Measurements from ENCODE around the gene STX2.

Gene STX2

DNA sequence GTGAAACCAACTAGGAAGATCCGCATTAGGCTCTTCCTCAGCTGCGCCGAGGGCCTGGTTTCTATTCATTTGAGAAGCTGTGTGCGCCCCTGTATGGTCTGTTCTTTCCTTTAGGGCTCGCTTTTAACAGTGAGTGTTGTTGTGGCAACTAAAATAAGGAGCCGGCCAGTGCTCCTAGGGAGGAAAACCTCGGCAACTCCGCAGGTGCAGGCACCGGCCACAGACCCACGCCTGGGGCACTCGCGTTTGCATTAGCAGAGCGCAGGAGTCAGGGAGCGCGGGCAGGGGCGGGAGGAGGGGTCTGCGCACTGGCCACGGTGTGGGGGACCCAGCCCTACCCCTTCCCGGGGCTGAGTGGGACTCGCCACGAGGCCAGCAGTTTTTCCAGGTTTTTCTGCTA lies 50.5 kb downstream of the STX2 start:
- Histone ChIP-seq H3K4me2 (ENCODE audit: low read depth, low read length, poor library complexity, severe bottlenecking) (no peak overlapping the region), H3K9ac (ENCODE audit: low read depth, low read length, poor library complexity, severe bottlenecking) (no peak overlapping the region), H2AFZ (ENCODE audit: low read length) (no peak overlapping the region), H4K20me1 (ENCODE audit: insufficient read depth, low read length, poor library complexity, severe bottlenecking) (no peaks in the 10 kb centered on the region), H3K36me3 (ENCODE audit: insufficient read depth, low read length) (no peaks in the 10 kb centered on the region), H3F3A (ENCODE audit: low read depth) (no peaks in the 10 kb centered on the region), H3K27me3 (ENCODE audit: insufficient read depth, low read length, poor library complexity, severe bottlenecking) (no peaks in the 10 kb centered on the region), H3K79me2 (ENCODE audit: insufficient read depth, low read length) (no peaks in the 10 kb centered on the region), H3K9me2 (replicated peaks; ENCODE audit: low read depth, low read length) (no peaks in the 10 kb centered on the region), H3K9me3 (ENCODE audit: insufficient read depth, low read depth, low read length) (peaks cover 8% of the 10 kb centered on the region; the same call in 1 of the 2 replicates), H3K4me3 (ENCODE audit: low read length, poor library complexity, severe bottlenecking) (no peak overlapping the region), H3K4me1 (ENCODE audit: insufficient read depth, low read length, poor library complexity, severe bottlenecking) (no peaks in the 10 kb centered on the region)
- no peak for TF ChIP-seq EZH2phosphoT487 (IDR thresholded peaks at IDR 0.05; ENCODE audit: borderline replicate concordance)
- TF ChIP-seq, protein P1, sequence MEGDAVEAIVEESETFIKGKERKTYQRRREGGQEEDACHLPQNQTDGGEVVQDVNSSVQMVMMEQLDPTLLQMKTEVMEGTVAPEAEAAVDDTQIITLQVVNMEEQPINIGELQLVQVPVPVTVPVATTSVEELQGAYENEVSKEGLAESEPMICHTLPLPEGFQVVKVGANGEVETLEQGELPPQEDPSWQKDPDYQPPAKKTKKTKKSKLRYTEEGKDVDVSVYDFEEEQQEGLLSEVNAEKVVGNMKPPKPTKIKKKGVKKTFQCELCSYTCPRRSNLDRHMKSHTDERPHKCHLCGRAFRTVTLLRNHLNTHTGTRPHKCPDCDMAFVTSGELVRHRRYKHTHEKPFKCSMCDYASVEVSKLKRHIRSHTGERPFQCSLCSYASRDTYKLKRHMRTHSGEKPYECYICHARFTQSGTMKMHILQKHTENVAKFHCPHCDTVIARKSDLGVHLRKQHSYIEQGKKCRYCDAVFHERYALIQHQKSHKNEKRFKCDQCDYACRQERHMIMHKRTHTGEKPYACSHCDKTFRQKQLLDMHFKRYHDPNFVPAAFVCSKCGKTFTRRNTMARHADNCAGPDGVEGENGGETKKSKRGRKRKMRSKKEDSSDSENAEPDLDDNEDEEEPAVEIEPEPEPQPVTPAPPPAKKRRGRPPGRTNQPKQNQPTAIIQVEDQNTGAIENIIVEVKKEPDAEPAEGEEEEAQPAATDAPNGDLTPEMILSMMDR (conservative IDR thresholded peaks at IDR 0.05; ENCODE audit: low read length), result no peak

DNA sequence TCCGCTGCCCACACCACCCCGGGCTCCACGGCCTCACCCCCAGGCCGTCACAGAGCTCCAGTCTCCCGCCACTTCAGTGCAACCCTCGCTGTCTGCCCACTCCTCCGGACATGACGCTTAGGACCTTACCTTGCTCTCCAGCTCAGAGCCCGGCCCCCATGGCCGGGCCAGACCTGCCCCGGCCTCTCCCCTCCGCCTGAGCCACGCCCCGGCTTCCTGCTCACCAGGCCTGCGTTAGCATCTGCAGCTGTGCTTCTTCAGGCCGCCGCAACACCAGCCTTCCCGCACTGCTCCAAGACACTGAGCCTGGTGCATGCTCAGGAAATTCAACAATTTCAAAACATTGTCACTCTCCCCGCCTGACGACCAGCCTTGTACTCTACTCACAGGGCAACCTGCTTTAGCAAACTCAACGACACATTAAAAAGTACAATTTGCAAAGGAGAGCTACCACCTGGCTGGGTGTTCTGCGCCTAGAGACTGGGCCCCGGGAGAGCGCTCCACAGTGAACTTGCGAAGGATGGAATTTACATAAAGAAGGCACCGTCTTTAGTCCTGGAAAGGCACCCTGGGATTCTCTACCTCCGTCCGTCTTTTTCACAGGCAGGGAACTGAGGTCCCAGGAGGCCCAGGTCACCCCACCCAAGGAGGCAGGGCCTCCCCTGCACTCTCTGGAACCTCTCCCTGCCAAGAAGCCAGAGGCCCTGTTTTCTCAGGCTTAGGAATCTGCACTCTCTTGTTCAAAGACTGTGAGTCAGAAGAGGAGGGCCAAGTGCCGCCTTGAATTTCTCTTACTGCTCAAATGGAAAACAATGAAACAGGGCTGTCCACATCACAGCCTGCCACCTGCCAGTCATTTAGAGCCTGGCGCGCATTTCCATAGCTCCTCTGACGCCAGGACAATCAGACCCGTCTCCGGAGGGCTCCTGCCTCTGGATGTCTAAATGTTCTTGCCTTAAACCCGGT lies 51.3 kb downstream of the STX2 start:
- Histone ChIP-seq H2AFZ (ENCODE audit: low read length) (no peak overlapping the region), H3K9me2 (replicated peaks; ENCODE audit: low read depth, low read length) (no peaks in the 10 kb centered on the region), H3K4me2 (ENCODE audit: low read depth, low read length, poor library complexity, severe bottlenecking) (no peak overlapping the region), H3K79me2 (ENCODE audit: insufficient read depth, low read length) (no peaks in the 10 kb centered on the region), H3K9me3 (ENCODE audit: insufficient read depth, low read depth, low read length) (peaks cover 8% of the 10 kb centered on the region; the same call in 1 of the 2 replicates), H4K20me1 (ENCODE audit: insufficient read depth, low read length, poor library complexity, severe bottlenecking) (no peaks in the 10 kb centered on the region), H3K4me1 (ENCODE audit: insufficient read depth, low read length, poor library complexity, severe bottlenecking) (no peaks in the 10 kb centered on the region), H3K4me3 (ENCODE audit: low read length, poor library complexity, severe bottlenecking) (no peak overlapping the region), H3K9ac (ENCODE audit: low read depth, low read length, poor library complexity, severe bottlenecking) (no peak overlapping the region), H3K27me3 (ENCODE audit: insufficient read depth, low read length, poor library complexity, severe bottlenecking) (no peaks in the 10 kb centered on the region), H3F3A (ENCODE audit: low read depth) (no peaks in the 10 kb centered on the region), H3K36me3 (ENCODE audit: insufficient read depth, low read length) (no peaks in the 10 kb centered on the region)
- TF ChIP-seq, protein P1 (conservative IDR thresholded peaks at IDR 0.05; ENCODE audit: low read length), result no peak
- TF ChIP-seq EZH2phosphoT487 (IDR thresholded peaks at IDR 0.05; ENCODE audit: borderline replicate concordance), result no peak

DNA sequence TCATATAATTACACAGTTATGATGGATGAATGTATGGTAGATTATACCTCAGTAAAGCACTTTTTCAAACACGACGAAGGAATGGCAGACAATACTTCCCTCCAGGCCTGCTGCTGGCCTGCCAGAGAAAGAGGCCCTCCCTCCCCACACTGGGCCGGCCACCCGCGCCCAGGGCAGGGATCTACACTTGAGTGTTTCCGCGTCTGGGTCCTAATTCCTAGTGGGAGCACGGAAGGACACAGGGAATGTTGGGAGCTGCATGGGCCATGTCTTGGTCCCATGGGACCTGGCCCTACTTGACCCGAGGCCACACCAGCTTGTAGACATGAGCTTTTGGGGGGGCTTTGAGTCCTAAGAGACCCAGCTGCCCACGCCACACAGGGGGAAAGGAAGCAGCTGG lies 52.0 kb downstream of the STX2 start:
- no peaks in the 10 kb centered on the region for H3K79me2 ChIP-seq (ENCODE audit: insufficient read depth, low read length)
- no peaks in the 10 kb centered on the region for H3K36me3 ChIP-seq (ENCODE audit: insufficient read depth, low read length)
- H3K4me2 ChIP-seq (ENCODE audit: low read depth, low read length, poor library complexity, severe bottlenecking), result no peak overlapping the region
- H3K4me1 ChIP-seq (ENCODE audit: insufficient read depth, low read length, poor library complexity, severe bottlenecking), result no peaks in the 10 kb centered on the region
- no peak overlapping the region for H3K9ac ChIP-seq (ENCODE audit: low read depth, low read length, poor library complexity, severe bottlenecking)
- no peak overlapping the region for H3K4me3 ChIP-seq (ENCODE audit: low read length, poor library complexity, severe bottlenecking)
- H3F3A ChIP-seq (ENCODE audit: low read depth), result no peaks in the 10 kb centered on the region
- H3K9me3 ChIP-seq (ENCODE audit: insufficient read depth, low read depth, low read length), result peaks cover 8% of the 10 kb centered on the region; the same call in 1 of the 2 replicates
- no peaks in the 10 kb centered on the region for H3K27me3 ChIP-seq (ENCODE audit: insufficient read depth, low read length, poor library complexity, severe bottlenecking)
- no peak overlapping the region for H2AFZ ChIP-seq (ENCODE audit: low read length)
- TF ChIP-seq, protein P1 (conservative IDR thresholded peaks at IDR 0.05; ENCODE audit: low read length), result no peak
- no peaks in the 10 kb centered on the region for H3K9me2 ChIP-seq (replicated peaks; ENCODE audit: low read depth, low read length)
- H4K20me1 ChIP-seq (ENCODE audit: insufficient read depth, low read length, poor library complexity, severe bottlenecking), result no peaks in the 10 kb centered on the region

Measured in Loucy (cell line).